Ureter (tissue), 1 donor: ENCODE results near the gene RGL4. TPM values are rescaled to one million over a fixed set of nuclear protein-coding genes. Genes with fewer than 3 reads are reported as not detected.

Experiments used
- DNase-seq: peaks from one replicate; pipeline ENCODE4 v3.0.0-alpha.2; 2020; ENCODE audit warnings: low spot score
- total RNA-seq: library from RNA; stranded (reverse); gene quantifications from one replicate; pipeline ENCODE4 v1.2.4, GENCODE V29; 2023
- donor health status: DM: yes; HTN: yes; CAD: no.

The RGL4 gene
- total RNA-seq, 1 donor from 2014 or later: not detected

- no peak for DNase-seq
These were observed 12.7 kb upstream of the RGL4 start for GRCh38 chr22:23678133-23678532.

DNA sequence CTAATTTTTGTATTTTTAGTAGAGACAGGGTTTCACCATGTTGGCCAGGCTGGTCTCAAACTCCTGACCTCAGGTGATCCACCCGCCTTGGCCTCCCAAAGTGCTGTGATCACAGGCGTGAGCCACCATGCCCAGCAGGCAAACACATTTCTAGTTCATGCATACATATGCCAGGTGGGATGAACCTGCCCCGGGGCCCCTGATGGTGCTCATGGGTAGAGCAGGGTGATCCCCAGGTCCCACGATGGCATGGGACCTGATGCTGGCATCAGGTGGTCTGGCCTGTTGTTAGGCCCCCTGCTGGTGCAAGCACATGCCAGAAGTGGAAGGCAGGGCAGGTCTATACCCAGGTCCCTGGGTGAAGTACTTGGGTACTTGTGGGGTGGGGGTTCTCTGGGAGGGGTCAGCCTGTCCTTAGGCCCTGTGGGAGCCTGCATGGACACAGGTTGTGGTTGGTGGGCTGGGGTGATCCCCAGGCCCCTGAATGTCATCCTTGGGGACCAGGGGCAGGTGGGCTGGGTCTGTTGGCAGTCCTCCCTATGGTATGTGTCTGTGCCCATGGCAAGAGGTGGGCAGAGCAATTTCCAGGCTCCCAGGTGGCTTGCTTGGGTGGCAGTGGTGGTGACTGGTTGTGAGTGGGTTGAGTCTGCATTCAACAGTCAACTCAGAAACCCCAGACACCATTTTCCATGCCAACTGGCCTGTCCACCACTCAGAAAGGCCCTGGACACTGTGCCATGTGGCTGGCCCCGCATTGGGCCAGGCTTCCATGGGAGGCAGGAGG lies 9.6 kb upstream of the RGL4 start:
- no peak for DNase-seq

- DNase-seq: no peak
These were observed 8.7 kb upstream of the RGL4 start for GRCh38 chr22:23682077-23682476.

- DNase-seq: no peak
These were observed 7.9 kb upstream of the RGL4 start for GRCh38 chr22:23682827-23683355.

DNA sequence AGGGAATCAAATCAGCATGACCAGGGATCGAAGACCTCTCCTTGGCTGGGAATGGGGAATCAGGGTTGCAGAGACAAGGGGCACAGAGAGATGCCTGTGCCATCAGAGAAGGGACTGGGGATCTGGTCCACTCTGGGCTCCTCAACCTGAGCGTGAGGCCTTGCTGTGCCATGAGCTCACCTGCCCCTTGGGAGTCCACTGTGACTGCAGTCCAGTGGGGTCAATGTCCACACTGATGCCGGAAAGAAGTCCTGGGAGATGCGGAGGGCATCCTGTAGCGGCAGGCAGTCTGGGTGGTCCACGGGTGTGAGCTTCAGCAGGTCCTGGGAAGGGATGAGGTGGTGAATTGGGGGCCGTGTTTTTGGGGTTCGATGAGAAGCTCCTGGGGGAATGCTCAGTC lies 7.3 kb upstream of the RGL4 start:
- DNase-seq: no peak

DNA sequence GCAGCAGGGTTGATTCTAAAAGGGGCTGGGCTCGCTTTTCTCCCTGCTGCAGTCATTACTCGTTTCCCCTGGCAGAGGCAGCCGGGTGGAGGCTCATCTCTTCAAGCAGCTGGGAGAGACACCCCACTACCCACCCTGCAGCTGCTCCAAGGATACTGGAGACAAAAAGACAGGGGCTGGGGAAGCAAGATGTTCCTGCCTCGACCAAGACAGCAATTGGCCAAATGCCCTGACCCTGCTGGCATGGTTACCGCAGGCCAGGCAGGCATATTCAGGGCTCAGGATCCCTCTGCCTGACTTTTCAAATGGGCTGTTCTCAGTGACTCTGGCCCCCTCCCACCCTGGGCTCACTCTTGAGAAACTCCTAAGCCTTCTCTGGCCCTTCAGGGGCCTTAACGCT lies 6.8 kb upstream of the RGL4 start:
- DNase-seq: no peak

- no peak for DNase-seq
These were observed 6.2 kb upstream of the RGL4 start for GRCh38 chr22:23684561-23685031.

DNA sequence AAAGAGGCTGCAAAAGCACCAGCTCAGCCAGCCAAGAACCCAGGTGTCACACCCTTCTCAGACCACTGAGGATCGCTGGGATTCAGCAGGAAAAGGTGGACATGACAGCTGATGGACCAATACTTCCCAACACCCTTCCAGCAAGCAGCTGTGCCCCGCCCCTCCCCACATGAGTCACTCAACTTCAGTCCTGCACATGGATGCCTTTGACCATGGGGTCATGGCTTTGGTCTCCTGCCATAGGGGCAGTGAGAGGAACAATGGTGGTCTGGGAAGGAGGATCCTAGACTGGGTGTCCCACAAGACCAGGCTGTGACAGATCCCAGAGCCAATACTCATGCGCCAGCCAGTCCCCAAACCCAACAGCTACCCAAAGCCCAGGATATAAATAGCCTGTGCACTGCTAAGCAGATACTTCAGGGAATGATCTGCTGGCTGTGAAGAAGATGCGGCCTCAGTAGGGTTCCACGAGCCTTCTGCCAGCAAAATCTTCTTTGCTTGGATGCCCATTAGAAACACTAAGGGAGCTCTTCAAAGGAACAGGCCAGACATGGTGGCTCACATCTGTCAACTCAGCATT lies 5.5 kb upstream of the RGL4 start:
- DNase-seq: no peak

DNA sequence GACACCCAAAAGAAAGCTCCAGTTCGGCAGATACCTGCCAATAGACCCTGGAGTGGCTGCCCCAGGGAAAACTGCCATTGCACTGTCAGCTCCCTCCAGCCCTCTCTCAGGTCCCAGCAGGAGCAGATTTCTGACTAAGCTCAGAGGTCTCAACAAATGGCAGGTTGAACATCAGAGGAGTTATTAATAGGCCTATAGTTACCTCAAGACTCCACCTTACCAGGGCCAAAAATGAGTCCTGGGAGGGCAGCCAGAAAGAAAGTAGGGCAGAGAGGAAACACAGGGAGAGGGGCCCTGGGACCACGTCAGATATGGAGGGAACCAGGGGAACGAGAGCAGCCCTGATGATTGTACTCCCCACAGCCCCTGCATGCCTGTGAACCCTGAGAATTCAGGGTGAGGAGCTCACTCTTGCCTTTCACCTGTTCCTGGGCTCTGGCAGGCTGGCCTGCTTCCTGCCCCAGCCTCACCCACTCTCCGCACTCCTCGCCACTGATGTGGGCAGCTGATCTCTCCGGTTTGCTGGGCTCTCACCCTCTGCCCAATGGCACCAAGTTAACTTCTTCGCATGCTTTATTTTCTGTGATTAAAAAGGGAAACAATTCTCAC lies 4.3 kb upstream of the RGL4 start:
- DNase-seq: no peak

DNA sequence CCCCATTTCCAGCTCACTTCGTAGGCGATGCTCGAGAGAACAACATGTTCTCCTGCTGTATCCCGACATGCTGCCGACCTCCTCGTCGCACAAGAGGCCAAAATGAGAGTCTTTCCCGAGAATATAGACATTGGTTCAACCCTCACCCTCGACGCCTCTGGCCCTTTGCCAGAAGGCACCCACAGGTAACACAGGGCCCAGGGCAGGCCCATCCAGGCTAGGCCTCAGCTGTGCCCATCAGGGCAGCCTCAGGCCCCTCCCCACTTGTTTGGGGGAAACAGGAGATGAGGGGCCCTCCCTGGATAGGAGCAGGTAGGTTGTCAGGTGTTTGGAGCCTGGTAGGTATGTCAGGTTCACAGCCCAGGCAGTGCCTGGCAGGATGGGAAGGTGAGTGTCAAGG lies 2.7 kb upstream of the RGL4 start:
- no peak for DNase-seq

GRCh38 chr22:23688571-23688970 lies 2.2 kb upstream of the RGL4 start:
- DNase-seq: no peak

GRCh38 chr22:23689414-23689813 lies 1.4 kb upstream of the RGL4 start:
- DNase-seq: no peak

DNA sequence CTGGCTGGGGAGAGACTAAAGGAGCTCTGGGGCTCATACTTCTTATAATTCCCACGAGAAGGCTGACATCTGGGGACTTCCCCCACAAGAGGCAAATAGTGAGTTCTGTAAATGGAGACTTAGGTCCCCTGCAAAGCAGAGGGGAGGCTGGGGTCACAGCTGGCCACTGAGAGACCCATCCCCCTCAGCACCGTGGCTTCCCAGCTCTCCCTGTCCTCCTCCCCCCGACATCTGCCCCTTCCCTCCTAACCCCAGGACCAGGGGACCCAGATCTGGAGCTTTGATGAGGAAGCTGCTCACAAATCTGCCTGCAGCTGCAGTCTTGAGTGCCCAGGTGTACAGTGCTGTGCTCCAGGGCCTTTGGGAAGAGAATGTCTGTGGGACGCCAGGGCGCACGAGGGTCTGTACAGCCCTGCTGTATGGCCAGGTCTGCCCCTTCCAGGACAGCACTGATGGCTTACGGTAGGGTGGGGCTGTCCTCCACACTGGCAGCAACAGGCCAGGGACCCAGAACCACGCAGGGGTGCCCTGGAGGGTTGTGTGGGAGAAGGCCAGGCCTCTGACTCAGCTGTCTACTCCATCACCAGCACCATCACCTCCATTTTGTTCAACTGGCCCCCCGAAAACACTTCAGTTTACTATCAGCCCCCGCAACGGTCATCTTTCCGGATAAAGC lies 1.1 kb downstream of the RGL4 start:
- no peak for DNase-seq

- DNase-seq: no peak
These were observed 1.9 kb downstream of the RGL4 start for GRCh38 chr22:23692598-23693291.

DNA sequence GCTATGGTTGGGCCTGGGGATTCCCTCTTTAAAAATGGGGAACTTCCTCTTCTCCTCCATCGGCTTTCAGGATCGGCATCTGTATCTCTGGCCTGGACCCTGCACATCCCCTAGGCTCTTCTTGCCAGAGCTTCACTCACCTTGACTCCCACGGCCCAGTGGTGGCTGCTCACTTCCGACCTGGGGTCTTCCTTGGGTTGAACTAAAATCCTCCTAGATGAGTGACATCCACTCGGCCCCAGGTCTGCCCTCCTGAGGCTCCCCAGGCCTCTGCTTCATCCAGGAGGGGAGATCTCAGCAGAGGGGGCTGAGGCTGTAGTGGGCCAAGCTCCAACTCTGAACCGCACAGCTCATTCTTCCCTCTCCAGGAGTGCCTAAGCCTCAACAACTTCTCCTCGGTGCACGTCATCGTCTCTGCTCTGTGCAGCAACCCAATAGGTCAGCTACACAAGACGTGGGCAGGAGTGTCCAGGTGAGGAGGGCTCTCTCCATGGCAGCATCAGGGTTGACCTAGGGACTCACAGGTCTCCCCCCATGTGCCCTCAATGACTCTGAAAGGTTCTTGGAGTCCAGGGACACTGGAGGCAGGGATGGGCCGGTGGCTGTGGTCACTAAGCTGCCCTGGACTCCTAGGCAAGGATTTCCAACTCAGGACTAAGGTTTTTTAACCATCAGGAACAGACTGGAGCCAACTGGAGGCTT lies 3.3 kb downstream of the RGL4 start:
- no peak for DNase-seq

- no peak for DNase-seq
These were observed 4.3 kb downstream of the RGL4 start for GRCh38 chr22:23695141-23695540.

- no peak for DNase-seq
These were observed 4.9 kb downstream of the RGL4 start for GRCh38 chr22:23695571-23696325.

GRCh38 chr22:23696326-23696851 lies 5.6 kb downstream of the RGL4 start:
- no peak for DNase-seq

DNA sequence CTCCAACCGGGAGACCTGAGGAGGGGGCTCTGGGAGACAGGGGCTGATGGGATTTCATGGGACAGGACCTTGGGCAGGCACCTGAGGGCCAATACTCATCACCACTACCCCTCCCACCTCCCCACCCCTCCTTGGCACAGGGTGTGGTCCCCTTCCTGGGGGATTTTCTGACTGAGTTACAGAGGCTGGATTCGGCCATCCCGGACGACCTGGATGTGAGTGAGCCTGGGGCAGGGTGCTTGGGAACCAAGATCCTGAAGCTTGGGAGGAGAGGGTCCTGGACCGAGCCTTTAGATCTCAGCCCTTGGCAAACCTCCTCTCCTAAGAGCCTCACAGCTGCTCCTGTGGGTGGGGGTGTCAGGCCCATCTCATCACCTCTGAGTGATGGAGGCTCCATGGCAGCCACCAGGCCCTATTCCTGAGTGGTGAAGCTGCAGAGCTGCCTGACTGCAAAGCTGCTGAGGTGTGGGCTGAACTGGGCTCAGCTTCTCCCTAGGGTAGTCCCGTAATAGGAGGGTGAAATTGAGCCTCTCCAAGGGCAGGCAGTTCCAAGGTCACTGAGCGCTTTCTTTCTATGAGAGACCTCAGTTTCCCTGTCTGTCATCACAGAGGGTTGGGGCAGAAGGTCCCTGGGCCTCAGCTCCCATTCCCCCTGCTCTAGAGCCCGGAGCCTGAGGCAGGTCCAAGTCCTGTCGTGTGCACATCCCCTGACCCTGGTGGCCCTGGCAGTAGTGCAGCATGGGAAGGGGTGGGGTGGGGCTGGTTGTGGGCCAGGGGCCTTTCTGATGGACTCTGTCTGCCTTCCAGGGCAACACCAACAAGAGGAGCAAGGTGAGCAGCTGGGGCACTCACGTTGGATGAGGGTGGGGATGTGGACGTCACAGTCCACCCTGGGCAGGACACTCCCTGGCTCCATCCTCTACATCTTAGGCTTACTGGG lies 6.5 kb downstream of the RGL4 start:
- no peak for DNase-seq
